LNCAP (cell line): Measurements from ENCODE around the gene SLC23A3.

Source experiments
- TF ChIP-seq, protein P1 (sequence below): fragments of 450-650 bp; IDR thresholded peaks from 2 replicates; pipeline ENCODE4 v1.5.1; 2017; ENCODE audit warnings: mild to moderate bottlenecking

Gene SLC23A3

DNA sequence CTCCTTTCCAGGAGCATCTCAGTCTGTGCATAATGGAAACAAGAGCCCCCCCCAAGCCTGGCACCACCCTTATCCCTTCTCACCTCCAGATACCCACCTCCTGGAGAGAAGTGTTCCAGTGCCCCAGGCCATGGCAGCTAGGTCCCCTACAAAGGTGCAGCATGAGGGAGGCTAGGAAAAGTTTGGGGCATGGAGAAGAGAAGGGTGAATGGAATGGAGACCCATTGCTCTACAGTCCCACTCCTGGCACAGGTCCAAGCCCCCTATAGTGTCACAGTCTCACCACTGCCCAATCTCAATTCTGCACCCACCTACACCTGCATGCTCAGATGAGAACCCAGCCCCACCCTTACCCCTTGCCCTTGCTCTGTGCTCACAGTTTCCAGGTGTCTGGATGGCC, 897 bp downstream of the SLC23A3 start:
- TF ChIP-seq, protein P1, sequence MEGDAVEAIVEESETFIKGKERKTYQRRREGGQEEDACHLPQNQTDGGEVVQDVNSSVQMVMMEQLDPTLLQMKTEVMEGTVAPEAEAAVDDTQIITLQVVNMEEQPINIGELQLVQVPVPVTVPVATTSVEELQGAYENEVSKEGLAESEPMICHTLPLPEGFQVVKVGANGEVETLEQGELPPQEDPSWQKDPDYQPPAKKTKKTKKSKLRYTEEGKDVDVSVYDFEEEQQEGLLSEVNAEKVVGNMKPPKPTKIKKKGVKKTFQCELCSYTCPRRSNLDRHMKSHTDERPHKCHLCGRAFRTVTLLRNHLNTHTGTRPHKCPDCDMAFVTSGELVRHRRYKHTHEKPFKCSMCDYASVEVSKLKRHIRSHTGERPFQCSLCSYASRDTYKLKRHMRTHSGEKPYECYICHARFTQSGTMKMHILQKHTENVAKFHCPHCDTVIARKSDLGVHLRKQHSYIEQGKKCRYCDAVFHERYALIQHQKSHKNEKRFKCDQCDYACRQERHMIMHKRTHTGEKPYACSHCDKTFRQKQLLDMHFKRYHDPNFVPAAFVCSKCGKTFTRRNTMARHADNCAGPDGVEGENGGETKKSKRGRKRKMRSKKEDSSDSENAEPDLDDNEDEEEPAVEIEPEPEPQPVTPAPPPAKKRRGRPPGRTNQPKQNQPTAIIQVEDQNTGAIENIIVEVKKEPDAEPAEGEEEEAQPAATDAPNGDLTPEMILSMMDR: no peak

DNA sequence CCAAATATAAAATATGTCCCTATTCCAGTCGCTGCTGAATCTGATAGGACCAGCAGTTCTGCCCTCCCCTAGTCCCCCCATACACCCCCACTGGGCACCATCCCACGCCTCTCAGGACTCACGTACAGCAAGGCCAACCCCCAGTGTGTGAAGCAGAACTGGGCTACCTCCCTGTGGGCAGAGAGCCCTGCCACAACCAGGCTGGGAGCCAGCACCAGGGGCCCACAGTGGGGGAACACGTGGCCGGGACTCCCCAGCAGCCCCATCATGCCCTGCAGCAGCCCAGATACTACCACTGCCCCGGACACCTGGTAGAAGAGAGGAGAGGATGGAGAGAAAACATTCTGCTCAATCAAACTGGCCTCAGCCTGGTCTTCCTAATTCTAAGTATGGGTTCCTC, 1.3 kb downstream of the SLC23A3 start:
- TF ChIP-seq, protein P1: no peak

DNA sequence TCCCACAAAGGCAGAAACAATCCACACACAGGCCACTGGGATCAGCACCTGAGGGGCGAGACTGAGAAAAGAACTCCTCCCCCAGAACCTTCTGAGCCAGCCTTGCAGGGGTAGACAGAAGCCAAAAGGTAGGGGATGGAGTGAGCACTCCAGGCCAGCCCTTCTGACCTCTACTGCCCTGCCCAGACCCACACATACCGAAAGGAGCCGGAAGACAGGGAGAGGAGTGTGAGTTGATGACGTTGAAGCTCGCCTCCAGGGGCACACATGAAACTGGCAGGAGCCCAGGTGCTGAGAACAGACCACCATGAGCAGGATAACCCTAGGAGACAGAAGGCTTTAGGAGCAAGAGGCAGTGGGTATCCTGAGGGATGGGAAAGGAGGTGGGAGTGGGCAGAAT, 1.8 kb downstream of the SLC23A3 start:
- TF ChIP-seq, protein P1: no peak

DNA sequence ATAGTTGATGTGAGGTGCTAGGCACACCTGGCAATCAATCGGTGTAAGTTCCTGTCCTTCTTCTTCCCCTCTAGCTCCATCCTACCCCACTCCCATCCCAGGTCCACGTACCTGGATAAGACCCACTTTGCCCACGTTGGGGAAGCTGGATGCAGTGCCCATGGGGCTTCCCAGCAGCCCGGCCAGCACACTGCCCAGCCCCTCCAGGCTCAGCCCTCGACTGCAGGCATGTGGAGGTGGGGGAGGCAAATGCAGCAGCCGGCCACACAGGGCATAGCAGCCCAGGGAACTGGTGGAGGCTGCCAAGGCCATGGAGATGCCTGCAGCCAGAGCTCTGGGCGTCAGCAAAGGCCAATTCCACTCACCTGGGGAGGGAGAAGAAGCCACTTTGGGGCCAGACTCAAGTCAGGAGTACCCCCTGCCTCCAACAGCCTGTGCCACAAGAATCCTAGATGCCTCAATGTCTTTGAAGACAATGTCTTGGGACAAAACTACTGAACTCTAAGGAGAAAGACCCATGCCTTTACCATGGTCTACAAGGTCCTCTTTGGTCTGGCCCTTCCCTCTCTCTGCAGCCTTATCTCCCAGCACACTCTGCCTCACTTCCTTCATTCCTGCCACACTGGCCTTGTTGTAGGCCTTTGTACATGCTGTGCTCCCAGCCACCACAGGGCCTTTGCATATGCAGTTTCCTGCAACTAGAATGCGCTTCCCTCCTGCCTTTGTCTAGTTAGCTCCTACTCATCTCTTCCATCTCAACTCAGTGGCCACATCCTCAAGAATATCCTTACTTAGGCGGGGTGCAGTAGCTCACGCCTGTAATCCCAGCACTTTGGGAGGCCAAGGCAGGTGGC, 4.5 kb downstream of the SLC23A3 start:
- TF ChIP-seq, protein P1: no peak

DNA sequence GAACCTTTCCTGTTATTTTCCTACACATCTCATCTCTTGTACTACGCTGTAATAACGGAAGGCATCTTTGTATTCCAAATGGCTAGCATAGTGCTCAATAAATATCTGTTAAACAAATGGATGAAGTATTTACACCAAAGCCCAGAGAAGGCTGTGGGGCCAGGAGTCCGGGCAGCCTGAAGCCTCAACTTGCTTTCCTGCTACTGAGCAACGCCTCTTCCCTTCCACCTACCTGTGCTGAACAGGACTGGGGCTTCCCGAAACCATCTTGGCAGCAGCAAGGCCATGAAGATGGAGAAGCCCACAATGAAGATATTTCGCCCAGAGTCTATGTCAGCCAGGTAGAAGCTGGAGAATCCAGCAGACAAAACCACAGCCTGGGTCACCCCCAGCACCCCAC, 6.7 kb downstream of the SLC23A3 start:
- TF ChIP-seq, protein P1: no peak

DNA sequence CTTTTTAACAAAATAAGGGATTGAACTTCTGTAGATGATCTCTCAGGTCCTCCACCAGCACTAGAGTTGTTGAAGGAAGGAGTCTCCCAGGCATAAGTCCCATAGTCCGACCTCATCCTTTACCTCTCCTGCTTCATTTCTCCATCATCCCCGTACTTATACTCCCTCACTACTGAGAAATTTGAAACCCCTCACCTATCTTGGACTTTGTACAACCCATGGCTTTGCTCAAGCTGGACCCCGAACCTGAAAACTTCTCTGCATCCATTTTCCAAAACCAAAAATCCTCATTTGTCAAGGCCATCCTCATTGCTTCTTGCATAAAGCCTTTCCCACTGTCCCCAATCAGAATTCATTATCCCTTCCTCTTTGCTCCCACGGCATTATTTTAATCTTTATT, 8.7 kb downstream of the SLC23A3 start:
- TF ChIP-seq, protein P1: no peak

DNA sequence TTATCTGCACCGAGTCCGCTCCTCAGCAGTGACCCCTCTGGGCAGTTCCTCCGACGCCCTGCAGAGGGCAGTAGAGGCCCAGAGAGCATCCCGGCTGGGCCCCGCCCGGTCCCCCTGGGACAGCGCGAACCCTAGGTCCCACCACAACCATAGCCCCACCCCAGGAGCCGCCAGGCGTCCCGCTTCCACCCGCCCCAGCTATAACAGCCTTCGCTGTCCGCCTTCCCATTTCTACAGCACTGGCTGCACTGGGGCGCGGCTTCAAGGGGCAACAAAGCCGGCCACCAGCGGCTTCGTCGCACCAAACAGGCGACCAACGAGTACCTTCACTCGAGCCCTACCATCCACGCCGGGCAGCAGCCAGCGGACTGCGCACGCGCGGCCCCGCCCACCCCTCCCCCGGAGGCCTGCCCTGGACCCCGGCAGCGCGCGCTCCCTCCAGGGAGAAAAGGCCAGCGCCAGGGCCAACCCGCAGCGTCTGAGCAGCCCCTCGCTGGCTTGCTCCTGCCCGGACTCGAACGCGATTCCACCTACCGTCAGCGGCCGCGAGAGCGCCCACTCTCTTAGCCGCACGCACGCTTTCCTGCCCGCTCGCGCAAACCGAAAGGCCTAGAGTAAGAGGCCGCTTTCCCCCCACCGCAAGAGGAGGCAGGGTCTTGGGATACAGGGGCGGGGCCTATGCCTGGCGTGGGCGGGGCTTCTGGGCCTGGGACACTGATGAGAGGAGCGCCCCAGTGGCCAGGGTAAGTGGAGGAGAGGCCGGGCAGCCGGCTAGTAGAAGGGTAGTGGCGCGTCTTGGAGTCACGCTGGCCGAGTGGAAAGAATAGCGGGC, 9.4 kb downstream of the SLC23A3 start, which contains the start of gene NHEJ1:
TSS of gene NHEJ1 (minus strand) at position 630 of the 832 bp plus-strand sequence. CDS start 2,453 bp downstream, outside the sequence.
- TF ChIP-seq, protein P1: peak; percentile 90
